Smooth muscle cell of trachea (primary cell): Measurements from ENCODE around the gene SERAC1. TPM values are rescaled to one million over a fixed set of nuclear protein-coding genes. Genes with fewer than 3 reads are reported as not detected.

Experiments used
- total RNA-seq: library from RNA; depleted of rRNA; stranded (reverse); fragments of >200 nt; gene quantifications from 2 replicates; pipeline ENCODE4 v1.2.1, GENCODE V29; 2014

SERAC1 gene
- total RNA-seq: 15.4 and 16.2 TPM in 2 replicates

DNA sequence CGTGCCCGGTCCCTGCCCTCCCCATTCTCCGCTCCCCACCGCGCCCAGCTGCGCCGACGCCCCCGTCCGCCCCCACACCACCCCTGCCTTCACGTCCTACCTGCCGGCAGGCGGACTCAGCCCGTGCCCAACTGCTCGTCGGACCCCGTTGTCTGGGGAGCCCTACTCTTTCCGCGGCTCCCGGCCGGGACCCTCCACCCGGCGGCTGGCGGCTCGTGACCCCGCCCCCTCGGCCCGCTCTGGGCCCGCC lies at the start of gene SERAC1:
Gene SERAC1, minus strand, starts transcription at position 223 of the 250 bp plus-strand sequence. CDS start 9,899 bp downstream, outside the sequence.

Other genes starting within 250 kb of the SERAC1 start
- 42.8 and 69.5 TPM in 2 replicates for gene SYNJ2, start 186.4 kb downstream of the SERAC1 start, total RNA-seq
- gene GTF2H5, start 88 bp upstream of the SERAC1 start, total RNA-seq: 11.2 TPM in 2 replicates
- gene TULP4, start 144.2 kb upstream of the SERAC1 start, total RNA-seq: 93.7 and 103 TPM in 2 replicates